Mesendoderm (in vitro differentiated cells): ENCODE data around the gene SORCS2.

Experiments
- DNase-seq: peaks from one replicate; pipeline ENCODE4 v3.0.0; 2013
- H2AK5ac ChIP-seq: 2 replicates; pipeline ENCODE4 v1.6.1; 2013; ENCODE audit warnings: low read length, inconsistent platforms
- H2BK120ac ChIP-seq: 2 replicates; pipeline ENCODE4 v1.6.1; 2013; ENCODE audit warnings: low read depth, mild to moderate bottlenecking, low read length, moderate library complexity, mixed read lengths
- H2BK15ac ChIP-seq: replicated peaks from 2 replicates; pipeline ENCODE4 v1.6.1; 2013; ENCODE audit warnings: low read depth, mild to moderate bottlenecking, moderate library complexity
- H2BK5ac ChIP-seq: 2 replicates; pipeline ENCODE4 v1.6.1; 2013; ENCODE audit warnings: low read length, inconsistent platforms
- H3K18ac ChIP-seq: 2 replicates; pipeline ENCODE4 v1.6.1; 2013; ENCODE audit warnings: mild to moderate bottlenecking, low read length, mixed read lengths
- H3K23ac ChIP-seq: one replicate; pipeline ENCODE4 v1.6.1; 2013; ENCODE audit warnings: low read length
- H3K27ac ChIP-seq: 2 replicates; pipeline ENCODE4 v1.5.1; 2013; ENCODE audit warnings: low read depth, mild to moderate bottlenecking, inconsistent platforms, low read length, moderate library complexity
- H3K27me3 ChIP-seq: 2 replicates; pipeline ENCODE4 v1.6.1; 2013; ENCODE audit warnings: low read length, control low read depth, mild to moderate bottlenecking, inconsistent platforms; ENCODE audit not compliant: insufficient read depth, poor library complexity
- H3K36me3 ChIP-seq: 2 replicates; pipeline ENCODE4 v1.6.1; 2013; ENCODE audit warnings: low read length, inconsistent platforms; ENCODE audit not compliant: control insufficient read depth, insufficient read depth
- H3K4ac ChIP-seq: one replicate; pipeline ENCODE4 v1.6.1; 2013; ENCODE audit warnings: low read depth, mild to moderate bottlenecking, low read length, moderate library complexity
- H3K4me1 ChIP-seq: 2 replicates; pipeline ENCODE4 v1.6.1; 2013; ENCODE audit warnings: low read depth, low read length, inconsistent platforms; ENCODE audit not compliant: control insufficient read depth
- H3K4me2 ChIP-seq: 2 replicates; pipeline ENCODE4 v1.6.1; 2013; ENCODE audit warnings: low read length
- H3K4me3 ChIP-seq: 2 replicates; pipeline ENCODE4 v1.5.1; 2013; ENCODE audit warnings: mild to moderate bottlenecking, low read length
- H3K56ac ChIP-seq: one replicate; pipeline ENCODE4 v1.6.1; 2013; ENCODE audit warnings: low read length
- H3K79me1 ChIP-seq: 2 replicates; pipeline ENCODE4 v1.6.1; 2013; ENCODE audit warnings: low read length, inconsistent platforms
- H3K79me2 ChIP-seq: 2 replicates; pipeline ENCODE4 v1.6.1; 2013; ENCODE audit warnings: mild to moderate bottlenecking, low read length; ENCODE audit not compliant: control insufficient read depth, insufficient read depth
- H3K9ac ChIP-seq: 2 replicates; pipeline ENCODE4 v1.6.1; 2013; ENCODE audit warnings: low read length, inconsistent platforms
- H4K5ac ChIP-seq: one replicate; pipeline ENCODE4 v1.6.1; 2013; ENCODE audit warnings: low read length
- H4K8ac ChIP-seq: one replicate; pipeline ENCODE4 v1.6.1; 2013; ENCODE audit warnings: low read depth, mild to moderate bottlenecking, control low read depth, low read length, moderate library complexity
- WGBS: extraction: QIAGEN DNeasy Blood & Tissue Kit; methylation state at CpG from one replicate; pipeline ENCODE4 v1.1.7; 2013; ENCODE audit warnings: low lambda C conversion rate, missing lambda C conversion rate; ENCODE audit not compliant: insufficient coverage; ENCODE audit errors: extremely low coverage; 5-methylcytosine and 5-hydroxymethylcytosine counted together

SORCS2 gene

GRCh38 chr4:7336732-7337131 lies 144.4 kb downstream of the SORCS2 start:
- H3K27me3 ChIP-seq, result no peaks in the 10 kb centered on the region
- H2BK120ac ChIP-seq, result no peak overlapping the region
- H2AK5ac ChIP-seq, result no peak overlapping the region
- H4K5ac ChIP-seq, result no peak overlapping the region
- no peak overlapping the region for H3K9ac ChIP-seq
- no peaks in the 10 kb centered on the region for H3K79me2 ChIP-seq
- H3K4me1 ChIP-seq, result no peaks in the 10 kb centered on the region
- no peak overlapping the region for H3K4ac ChIP-seq
- no peaks in the 10 kb centered on the region for H3K36me3 ChIP-seq
- H3K56ac ChIP-seq, result no peak overlapping the region
- DNase-seq, result no peak
- no peak overlapping the region for H2BK5ac ChIP-seq
- no CpG with 5 or more reads among the region's 14 CpGs for WGBS
- H3K18ac ChIP-seq, result no peak overlapping the region
- H2BK15ac ChIP-seq, result no peak overlapping the region
- no peak overlapping the region for H3K27ac ChIP-seq
- no peak overlapping the region for H3K4me3 ChIP-seq
- no peaks in the 10 kb centered on the region for H3K79me1 ChIP-seq
- H4K8ac ChIP-seq, result no peak overlapping the region
- no peak overlapping the region for H3K4me2 ChIP-seq
- H3K23ac ChIP-seq, result no peak overlapping the region

- WGBS, result no CpG with 5 or more reads among the region's 22 CpGs
- Histone ChIP-seq H2BK5ac (no peak overlapping the region), H3K4me3 (no peak overlapping the region), H3K27me3 (no peaks in the 10 kb centered on the region), H3K36me3 (no peaks in the 10 kb centered on the region), H3K27ac (no peak overlapping the region), H3K79me1 (no peaks in the 10 kb centered on the region), H3K23ac (no peak overlapping the region), H2BK120ac (no peak overlapping the region), H3K79me2 (no peaks in the 10 kb centered on the region), H4K8ac (no peak overlapping the region), H3K56ac (no peak overlapping the region), H3K18ac (no peak overlapping the region), H4K5ac (no peak overlapping the region), H3K4me1 (no peaks in the 10 kb centered on the region), H3K4me2 (no peak overlapping the region), H2BK15ac (no peak overlapping the region), H3K4ac (no peak overlapping the region), H3K9ac (no peak overlapping the region), H2AK5ac (no peak overlapping the region)
- DNase-seq, result no peak
Measured at GRCh38 chr4:7337196-7338058, 145.1 kb downstream of the SORCS2 start.

GRCh38 chr4:7338059-7338452 lies 145.7 kb downstream of the SORCS2 start:
- H4K5ac ChIP-seq, result no peak overlapping the region
- no peak overlapping the region for H2AK5ac ChIP-seq
- H3K56ac ChIP-seq, result no peak overlapping the region
- no peaks in the 10 kb centered on the region for H3K79me1 ChIP-seq
- no peak overlapping the region for H3K9ac ChIP-seq
- no peak overlapping the region for H3K23ac ChIP-seq
- H3K79me2 ChIP-seq, result no peaks in the 10 kb centered on the region
- no peak overlapping the region for H3K27ac ChIP-seq
- no peak overlapping the region for H3K4me2 ChIP-seq
- no peak overlapping the region for H3K4me3 ChIP-seq
- no peak overlapping the region for H2BK5ac ChIP-seq
- no peaks in the 10 kb centered on the region for H3K4me1 ChIP-seq
- H2BK120ac ChIP-seq, result no peak overlapping the region
- no peak overlapping the region for H3K4ac ChIP-seq
- no peak overlapping the region for H4K8ac ChIP-seq
- H3K18ac ChIP-seq, result no peak overlapping the region
- no peak for DNase-seq
- WGBS, result 100% methylated on average over 5 of the region's 5 CpGs
- H3K36me3 ChIP-seq, result no peaks in the 10 kb centered on the region
- H2BK15ac ChIP-seq, result no peak overlapping the region
- no peaks in the 10 kb centered on the region for H3K27me3 ChIP-seq

GRCh38 chr4:7338876-7339623 lies 146.7 kb downstream of the SORCS2 start:
- Histone ChIP-seq H3K36me3 (no peaks in the 10 kb centered on the region), H3K56ac (no peak overlapping the region), H2BK5ac (no peak overlapping the region), H2BK120ac (no peak overlapping the region), H3K27ac (no peak overlapping the region), H4K5ac (no peak overlapping the region), H3K4me1 (no peaks in the 10 kb centered on the region), H3K9ac (no peak overlapping the region), H3K79me2 (no peaks in the 10 kb centered on the region), H3K79me1 (no peaks in the 10 kb centered on the region), H3K4me2 (no peak overlapping the region), H2AK5ac (no peak overlapping the region), H2BK15ac (no peak overlapping the region), H3K4ac (no peak overlapping the region), H3K23ac (no peak overlapping the region), H3K27me3 (no peaks in the 10 kb centered on the region), H3K18ac (no peak overlapping the region), H4K8ac (no peak overlapping the region), H3K4me3 (no peak overlapping the region)
- DNase-seq, result no peak
- no CpG with 5 or more reads among the region's 19 CpGs for WGBS

- H2AK5ac ChIP-seq, result no peak overlapping the region
- H4K8ac ChIP-seq, result no peak overlapping the region
- no peak overlapping the region for H2BK120ac ChIP-seq
- H2BK5ac ChIP-seq, result no peak overlapping the region
- no peaks in the 10 kb centered on the region for H3K27me3 ChIP-seq
- no peak overlapping the region for H3K23ac ChIP-seq
- no peak overlapping the region for H3K4me3 ChIP-seq
- no peak overlapping the region for H4K5ac ChIP-seq
- H3K4ac ChIP-seq, result no peak overlapping the region
- no peaks in the 10 kb centered on the region for H3K36me3 ChIP-seq
- H3K18ac ChIP-seq, result no peak overlapping the region
- no peak overlapping the region for H3K9ac ChIP-seq
- DNase-seq, result no peak
- no peak overlapping the region for H3K56ac ChIP-seq
- H3K4me2 ChIP-seq, result no peak overlapping the region
- H3K79me2 ChIP-seq, result no peaks in the 10 kb centered on the region
- no CpG with 5 or more reads among the region's 15 CpGs for WGBS
- no peak overlapping the region for H2BK15ac ChIP-seq
- no peaks in the 10 kb centered on the region for H3K79me1 ChIP-seq
- no peak overlapping the region for H3K27ac ChIP-seq
- no peaks in the 10 kb centered on the region for H3K4me1 ChIP-seq
Measured at GRCh38 chr4:7339751-7340552, 147.6 kb downstream of the SORCS2 start.
